Measurements from ENCODE around the gene MTHFS. TPM values are rescaled to one million over a fixed set of nuclear protein-coding genes. Genes with fewer than 3 reads are reported as not detected.

MTHFS gene
- total RNA-seq, 4 donors from 2014 or later = 6.9 to 16.9 (median 16.3) TPM

DNA sequence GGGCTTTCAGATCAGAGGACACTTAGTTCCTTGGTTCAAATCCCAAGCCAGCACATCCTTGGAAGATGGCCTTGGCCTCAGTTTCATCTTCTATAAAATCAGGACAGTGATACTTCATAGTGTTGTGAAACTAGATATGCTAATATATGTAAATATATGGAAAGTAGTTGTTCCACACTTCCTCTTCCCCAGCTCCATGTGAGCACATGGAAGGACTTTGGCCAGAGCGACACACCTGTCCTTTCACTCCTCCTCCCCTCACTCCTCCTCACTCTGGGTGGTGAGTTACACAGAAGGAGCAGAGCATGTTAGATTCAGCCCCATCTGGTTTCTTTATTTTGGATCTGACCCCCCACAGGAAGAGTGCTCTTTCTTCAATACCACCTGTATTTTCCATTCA lies 65.2 kb downstream of the MTHFS start:
- H3K4me1 ChIP-seq = no peaks in the 10 kb centered on the region
- 97 to 100% methylated on average over 1 of the region's 1 CpG for WGBS, 2 donors

GRCh38 chr15:79829950-79830349 lies 66.9 kb downstream of the MTHFS start:
- TF ChIP-seq EP300 (IDR thresholded peaks at IDR 0.05) = no peak
- TF ChIP-seq, protein P1, sequence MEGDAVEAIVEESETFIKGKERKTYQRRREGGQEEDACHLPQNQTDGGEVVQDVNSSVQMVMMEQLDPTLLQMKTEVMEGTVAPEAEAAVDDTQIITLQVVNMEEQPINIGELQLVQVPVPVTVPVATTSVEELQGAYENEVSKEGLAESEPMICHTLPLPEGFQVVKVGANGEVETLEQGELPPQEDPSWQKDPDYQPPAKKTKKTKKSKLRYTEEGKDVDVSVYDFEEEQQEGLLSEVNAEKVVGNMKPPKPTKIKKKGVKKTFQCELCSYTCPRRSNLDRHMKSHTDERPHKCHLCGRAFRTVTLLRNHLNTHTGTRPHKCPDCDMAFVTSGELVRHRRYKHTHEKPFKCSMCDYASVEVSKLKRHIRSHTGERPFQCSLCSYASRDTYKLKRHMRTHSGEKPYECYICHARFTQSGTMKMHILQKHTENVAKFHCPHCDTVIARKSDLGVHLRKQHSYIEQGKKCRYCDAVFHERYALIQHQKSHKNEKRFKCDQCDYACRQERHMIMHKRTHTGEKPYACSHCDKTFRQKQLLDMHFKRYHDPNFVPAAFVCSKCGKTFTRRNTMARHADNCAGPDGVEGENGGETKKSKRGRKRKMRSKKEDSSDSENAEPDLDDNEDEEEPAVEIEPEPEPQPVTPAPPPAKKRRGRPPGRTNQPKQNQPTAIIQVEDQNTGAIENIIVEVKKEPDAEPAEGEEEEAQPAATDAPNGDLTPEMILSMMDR (IDR thresholded peaks at IDR 0.05) = no peak
- no peak for TF ChIP-seq POLR2A (IDR thresholded peaks at IDR 0.05)
- Histone ChIP-seq H3K4me3 (no peak overlapping the region), H3K36me3 (peaks cover 0 to 21% (median 0%) of the 10 kb centered on the region in 3 donors), H3K4me1 (no peaks in the 10 kb centered on the region), H3K27me3 (no peaks in the 10 kb centered on the region), H3K27ac (no peak overlapping the region), H3K9me3 (peaks cover 0 to 6% (median 0%) of the 10 kb centered on the region in 4 donors)
- DNase-seq (ENCODE audit: low spot score in 2 of 2) = no peak
- WGBS, 2 donors = 90 to 94% methylated on average over 14 of the region's 14 CpGs

More for the DNA sequence above, 65.2 kb downstream of the MTHFS start:
- Histone ChIP-seq H3K36me3 (peaks cover 0 to 21% (median 0%) of the 10 kb centered on the region in 3 donors), H3K9me3 (peaks cover 0 to 6% (median 0%) of the 10 kb centered on the region in 4 donors), H3K27ac (no peak overlapping the region), H3K27me3 (no peaks in the 10 kb centered on the region), H3K4me3 (no peak overlapping the region)
- TF ChIP-seq EP300 (IDR thresholded peaks at IDR 0.05) (no peak), POLR2A (IDR thresholded peaks at IDR 0.05) (no peak)
- TF ChIP-seq, protein P1 (IDR thresholded peaks at IDR 0.05) = no peak
- DNase-seq (ENCODE audit: low spot score in 2 of 2) = no peak

DNA sequence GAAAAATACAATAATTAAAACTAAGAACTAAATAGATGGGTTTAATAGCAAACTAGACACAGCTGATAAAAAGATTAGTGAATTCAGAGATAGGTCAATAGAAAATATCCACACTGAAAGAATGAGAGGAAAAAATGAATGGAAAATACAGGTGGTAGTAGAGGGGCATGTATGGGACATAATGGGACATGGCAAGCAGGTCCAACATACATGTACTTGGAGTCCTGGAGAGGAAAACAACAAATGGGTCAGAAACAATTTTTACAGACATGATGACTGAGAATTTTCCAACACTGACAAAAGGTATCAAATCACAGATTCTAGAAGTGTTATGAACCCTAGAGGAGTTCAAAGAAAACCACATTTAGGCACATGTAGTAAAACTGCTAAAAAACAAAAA lies 68.4 kb downstream of the MTHFS start:
- peaks cover 0 to 21% (median 0%) of the 10 kb centered on the region in 3 donors for H3K36me3 ChIP-seq
- no peak for DNase-seq (ENCODE audit: low spot score in 2 of 2)
- no peak overlapping the region for H3K27ac ChIP-seq
- no peak overlapping the region for H3K4me3 ChIP-seq
- H3K27me3 ChIP-seq = no peaks in the 10 kb centered on the region
- H3K9me3 ChIP-seq = peaks cover 0 to 6% (median 0%) of the 10 kb centered on the region in 4 donors
- H3K4me1 ChIP-seq = no peaks in the 10 kb centered on the region
- TF ChIP-seq, protein P1 (IDR thresholded peaks at IDR 0.05) = no peak
- TF ChIP-seq POLR2A (IDR thresholded peaks at IDR 0.05) = no peak
- TF ChIP-seq EP300 (IDR thresholded peaks at IDR 0.05) = no peak

DNA sequence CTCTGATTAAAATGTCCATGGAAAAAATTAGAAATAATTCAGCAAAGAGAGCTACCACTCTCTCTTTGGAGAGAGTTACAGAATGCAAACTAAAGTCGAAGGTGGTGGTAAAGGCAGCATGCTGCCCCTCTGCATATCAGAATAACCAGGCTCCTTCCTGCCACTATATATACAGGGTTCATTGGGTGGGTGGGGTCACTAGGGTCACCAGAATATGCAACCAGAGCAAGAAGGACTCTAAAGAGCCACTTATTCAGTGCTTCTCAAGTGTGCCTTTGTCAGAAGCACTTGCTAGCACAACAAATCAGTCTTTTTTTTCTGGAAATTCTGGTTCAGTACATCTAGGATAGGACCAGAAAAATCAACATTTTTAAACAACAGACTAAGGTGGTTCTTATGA lies 70.0 kb downstream of the MTHFS start:
- Histone ChIP-seq H3K27ac (no peak overlapping the region), H3K36me3 (peaks cover 0 to 9% (median 0%) of the 10 kb centered on the region in 3 donors), H3K4me1 (no peaks in the 10 kb centered on the region), H3K4me3 (no peak overlapping the region), H3K27me3 (no peaks in the 10 kb centered on the region), H3K9me3 (peaks cover 0 to 6% (median 0%) of the 10 kb centered on the region in 4 donors)
- no peak for DNase-seq (ENCODE audit: low spot score in 2 of 2)
- no peak for TF ChIP-seq POLR2A (IDR thresholded peaks at IDR 0.05)
- TF ChIP-seq, protein P1 (IDR thresholded peaks at IDR 0.05) = no peak
- no peak for TF ChIP-seq EP300 (IDR thresholded peaks at IDR 0.05)
- WGBS, 2 donors = 40 to 50% methylated on average over 1 of the region's 1 CpG

DNA sequence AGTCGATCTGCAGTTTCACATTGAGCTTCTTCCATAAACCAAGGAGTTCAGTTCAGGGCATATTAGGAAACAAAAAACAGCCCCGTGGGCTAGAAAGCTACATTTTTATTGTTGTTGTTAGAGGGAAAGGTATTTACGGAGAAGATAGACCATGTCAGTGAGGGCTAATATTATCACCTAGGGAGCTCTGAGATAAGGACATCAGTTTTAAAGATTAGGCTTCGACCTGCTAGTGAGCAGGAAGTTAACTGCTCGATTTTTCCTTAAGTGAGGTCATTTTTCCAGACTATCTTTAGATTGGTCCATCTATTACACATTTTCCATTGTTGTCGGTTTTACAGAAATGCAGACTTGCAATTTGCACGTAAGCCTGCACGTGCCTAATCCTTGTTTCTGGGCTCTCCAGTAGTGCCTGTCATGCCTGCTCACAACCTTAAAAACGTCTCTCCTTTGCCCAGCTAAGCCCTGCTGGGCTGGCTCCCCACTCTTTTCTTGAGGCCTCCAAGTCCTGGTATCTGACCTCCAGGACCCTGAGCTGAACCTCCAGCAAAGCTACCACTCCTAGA lies 72.6 kb downstream of the MTHFS start:
- no peak overlapping the region for H3K27ac ChIP-seq
- H3K27me3 ChIP-seq = no peaks in the 10 kb centered on the region
- DNase-seq (ENCODE audit: low spot score in 2 of 2) = no peak
- TF ChIP-seq POLR2A (IDR thresholded peaks at IDR 0.05) = no peak
- no peak for TF ChIP-seq EP300 (IDR thresholded peaks at IDR 0.05)
- TF ChIP-seq, protein P1 (IDR thresholded peaks at IDR 0.05) = no peak
- no peaks in the 10 kb centered on the region for H3K36me3 ChIP-seq
- WGBS, 2 donors = 45 to 52% methylated on average over 9 of the region's 9 CpGs
- peaks cover 0 to 16% (median 0%) of the 10 kb centered on the region in 4 donors for H3K9me3 ChIP-seq
- H3K4me1 ChIP-seq = no peaks in the 10 kb centered on the region
- H3K4me3 ChIP-seq = no peak overlapping the region
